Daoy (cell line): Measurements from ENCODE around the gene ERCC2. TPM values are rescaled to one million over a fixed set of nuclear protein-coding genes. Genes with fewer than 3 reads are reported as not detected.
"Not testable (repeated sequence)": the region's sequence is repeated elsewhere in the genome, so short reads cannot be mapped to it uniquely, and the experiment has no call there.

Experiments used
- DNase-seq: peaks from one replicate; pipeline ENCODE4 v3.0.0-alpha.2; 2015; ENCODE audit warnings: low read depth
- total RNA-seq: library from RNA; depleted of rRNA; stranded (reverse); fragments of >200 nt; shearing (Covaris generic); gene quantifications from 2 replicates; pipeline ENCODE4 v1.2.3, GENCODE V29; 2014; rRNA removed

The ERCC2 gene
- total RNA-seq: 12.6 and 16.9 TPM in 2 replicates

GRCh38 chr19:45370410-45371204 lies at the start of gene ERCC2:
ERCC2 (minus strand) TSS chr19:45370573; CDS start chr19:45370540, 33 bp downstream.
- DNase-seq: peak; percentile 99

- DNase-seq: no peak
Observed at GRCh38 chr19:45419895-45420294, 49.5 kb upstream of the ERCC2 start.

GRCh38 chr19:45419396-45419795 lies 49.0 kb upstream of the ERCC2 start:
- no peak for DNase-seq

GRCh38 chr19:45418802-45419201 lies 48.4 kb upstream of the ERCC2 start:
- no peak for DNase-seq

- DNase-seq: no peak
Observed at GRCh38 chr19:45417151-45417550, 46.8 kb upstream of the ERCC2 start.

GRCh38 chr19:45414468-45414867 lies 44.1 kb upstream of the ERCC2 start:
- no peak for DNase-seq

- DNase-seq: no peak
Observed at GRCh38 chr19:45413497-45413896, 43.1 kb upstream of the ERCC2 start.

GRCh38 chr19:45410330-45410729 lies 40.0 kb upstream of the ERCC2 start:
- not testable (repeated sequence) for DNase-seq

GRCh38 chr19:45409557-45409920 lies 39.2 kb upstream of the ERCC2 start:
- DNase-seq: no peak

- no peak for DNase-seq
Observed at GRCh38 chr19:45408830-45409556, 38.6 kb upstream of the ERCC2 start.

- DNase-seq: no peak
Observed at GRCh38 chr19:45408121-45408520, 37.7 kb upstream of the ERCC2 start.

GRCh38 chr19:45407585-45407984 lies 37.2 kb upstream of the ERCC2 start:
- DNase-seq: not testable (repeated sequence)

- no peak for DNase-seq
Observed at GRCh38 chr19:45407091-45407375, 36.7 kb upstream of the ERCC2 start.

- peak; percentile 88 for DNase-seq
Observed at GRCh38 chr19:45406226-45407090, 36.1 kb upstream of the ERCC2 start, which contains the start of gene POLR1G. POLR1G (plus strand) TSS chr19:45406644; CDS start chr19:45406697, 53 bp downstream.

- peak; percentile 95 for DNase-seq
Observed at GRCh38 chr19:45405435-45406225, 35.3 kb upstream of the ERCC2 start.

GRCh38 chr19:45404557-45405434 lies 34.4 kb upstream of the ERCC2 start, which contains the start of gene PPP1R13L:
PPP1R13L (minus strand) TSS chr19:45405069; CDS start chr19:45398318, 6,751 bp downstream.
- peak; percentile 65 for DNase-seq

GRCh38 chr19:45403781-45404556 lies 33.6 kb upstream of the ERCC2 start:
- peak; percentile 43 for DNase-seq

- DNase-seq: no peak
Observed at GRCh38 chr19:45403272-45403671, 32.9 kb upstream of the ERCC2 start.

- DNase-seq: peak; percentile 39
Observed at GRCh38 chr19:45402298-45403061, 32.1 kb upstream of the ERCC2 start.
